Fibroblast of villous mesenchyme (primary cell): ENCODE measurements around the gene HGS. TPM values are rescaled to one million over a fixed set of nuclear protein-coding genes. Genes with fewer than 3 reads are reported as not detected.
"Not testable (repeated sequence)": the region's sequence is repeated elsewhere in the genome, so short reads cannot be mapped to it uniquely, and the experiment has no call there.

ENCODE experiments used
- DNase-seq: peaks from one replicate; pipeline ENCODE4 v3.0.0-alpha.2; 2010; ENCODE audit warnings: low read depth
- H3K4me3 ChIP-seq: 2 replicates; pipeline ENCODE4 v1.5.1; 2011; ENCODE audit warnings: low read depth, mild to moderate bottlenecking, low read length
- total RNA-seq: library from RNA; depleted of rRNA; stranded (reverse); fragments of >200 nt; gene quantifications from 2 replicates; pipeline ENCODE4 v1.2.3, GENCODE V29; 2012
- TF ChIP-seq, protein P1 (sequence below): IDR thresholded peaks from 2 replicates; pipeline ENCODE4 v1.5.1; 2012; ENCODE audit warnings: low read depth, mild to moderate bottlenecking, low read length; ENCODE audit not compliant: insufficient read depth

Gene HGS
- total RNA-seq, 1 donor: 75.1 TPM

DNA sequence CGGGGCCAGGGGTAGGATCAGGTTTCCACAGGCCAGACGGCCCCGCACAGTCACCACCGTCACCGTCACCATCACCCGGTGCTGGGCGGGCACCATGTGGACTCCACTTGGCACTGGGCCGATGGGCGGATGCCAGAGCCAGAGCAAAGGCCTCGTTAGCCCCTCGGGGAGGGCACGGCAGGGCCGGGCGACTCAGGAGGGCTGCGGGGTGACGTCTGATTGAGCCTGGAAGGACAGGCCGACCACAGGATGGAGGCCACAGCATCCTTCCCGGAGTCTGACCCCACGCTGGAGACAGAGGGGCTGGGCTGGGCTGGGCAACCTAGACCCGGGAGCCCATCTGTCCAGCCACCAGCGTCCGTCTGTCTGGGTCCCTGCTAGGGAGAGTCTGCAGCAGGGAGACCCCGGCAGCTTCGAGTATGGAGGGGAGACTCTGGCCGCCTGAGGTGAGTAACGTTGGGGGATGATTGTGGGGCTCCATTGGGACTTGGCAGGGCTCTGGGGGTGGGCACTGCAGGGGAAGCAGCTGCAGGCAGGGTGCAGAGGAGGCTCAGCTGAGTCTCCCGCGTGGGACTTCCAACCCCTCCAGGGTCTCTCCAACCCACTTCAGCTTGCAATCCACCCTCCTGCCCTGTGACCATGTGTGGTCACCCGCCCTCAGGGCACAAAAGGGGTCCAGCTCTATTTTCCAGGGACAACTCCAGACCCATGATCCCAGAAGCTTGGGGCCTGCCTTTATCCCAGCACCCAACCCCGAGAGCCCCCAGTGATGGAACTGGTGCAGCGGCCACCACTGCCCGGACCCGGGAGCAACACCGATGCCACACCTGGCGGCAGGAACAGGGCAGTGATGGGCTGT lies 50.8 kb downstream of the HGS start:
- TF ChIP-seq, protein P1, sequence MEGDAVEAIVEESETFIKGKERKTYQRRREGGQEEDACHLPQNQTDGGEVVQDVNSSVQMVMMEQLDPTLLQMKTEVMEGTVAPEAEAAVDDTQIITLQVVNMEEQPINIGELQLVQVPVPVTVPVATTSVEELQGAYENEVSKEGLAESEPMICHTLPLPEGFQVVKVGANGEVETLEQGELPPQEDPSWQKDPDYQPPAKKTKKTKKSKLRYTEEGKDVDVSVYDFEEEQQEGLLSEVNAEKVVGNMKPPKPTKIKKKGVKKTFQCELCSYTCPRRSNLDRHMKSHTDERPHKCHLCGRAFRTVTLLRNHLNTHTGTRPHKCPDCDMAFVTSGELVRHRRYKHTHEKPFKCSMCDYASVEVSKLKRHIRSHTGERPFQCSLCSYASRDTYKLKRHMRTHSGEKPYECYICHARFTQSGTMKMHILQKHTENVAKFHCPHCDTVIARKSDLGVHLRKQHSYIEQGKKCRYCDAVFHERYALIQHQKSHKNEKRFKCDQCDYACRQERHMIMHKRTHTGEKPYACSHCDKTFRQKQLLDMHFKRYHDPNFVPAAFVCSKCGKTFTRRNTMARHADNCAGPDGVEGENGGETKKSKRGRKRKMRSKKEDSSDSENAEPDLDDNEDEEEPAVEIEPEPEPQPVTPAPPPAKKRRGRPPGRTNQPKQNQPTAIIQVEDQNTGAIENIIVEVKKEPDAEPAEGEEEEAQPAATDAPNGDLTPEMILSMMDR: no peak
- no peak overlapping the region for H3K4me3 ChIP-seq
- no peak for DNase-seq

DNA sequence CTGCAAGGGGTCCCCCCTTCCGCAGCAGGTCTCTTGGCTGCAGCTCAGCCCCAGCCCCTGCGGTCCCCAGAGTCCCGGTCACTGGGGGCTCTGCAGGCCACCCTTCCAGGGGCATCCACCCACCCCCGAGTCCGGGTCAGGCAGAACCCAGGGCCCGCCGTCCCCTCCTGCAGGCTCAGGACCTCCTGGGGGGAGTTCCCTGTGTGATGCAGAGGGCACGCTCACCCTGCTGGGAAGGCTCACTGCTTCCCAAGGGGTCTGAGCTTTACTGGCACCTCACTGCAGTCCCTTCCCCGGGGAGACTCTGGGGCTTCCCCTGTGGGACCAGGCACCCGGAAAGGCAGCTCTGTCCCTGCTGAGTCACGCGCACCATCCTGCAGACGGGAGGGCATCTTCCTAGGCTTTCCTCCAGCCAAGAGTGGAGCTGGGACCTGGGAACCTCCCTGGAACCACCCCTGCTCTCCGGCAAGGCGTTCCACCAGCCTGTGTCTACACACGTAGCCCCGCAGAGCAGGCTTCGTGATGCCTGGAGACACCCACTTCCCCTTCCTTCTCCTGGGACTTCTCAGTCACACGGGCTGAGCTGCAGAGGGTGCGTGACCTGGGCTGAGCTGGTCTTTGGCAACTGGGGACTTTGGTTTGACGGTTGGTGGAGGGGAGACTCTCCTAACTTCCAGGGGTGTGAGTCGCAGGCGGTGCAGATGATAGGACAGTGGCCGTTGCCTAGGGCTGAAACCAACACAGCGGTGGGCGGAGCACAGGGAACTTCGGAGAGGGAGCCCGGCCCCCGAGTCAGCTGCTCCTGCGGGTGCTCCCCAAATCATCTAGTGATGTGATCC lies 51.7 kb downstream of the HGS start:
- TF ChIP-seq, protein P1: no peak
- peak overlapping the region; percentile 23 for H3K4me3 ChIP-seq
- peak; percentile 33 for DNase-seq

DNA sequence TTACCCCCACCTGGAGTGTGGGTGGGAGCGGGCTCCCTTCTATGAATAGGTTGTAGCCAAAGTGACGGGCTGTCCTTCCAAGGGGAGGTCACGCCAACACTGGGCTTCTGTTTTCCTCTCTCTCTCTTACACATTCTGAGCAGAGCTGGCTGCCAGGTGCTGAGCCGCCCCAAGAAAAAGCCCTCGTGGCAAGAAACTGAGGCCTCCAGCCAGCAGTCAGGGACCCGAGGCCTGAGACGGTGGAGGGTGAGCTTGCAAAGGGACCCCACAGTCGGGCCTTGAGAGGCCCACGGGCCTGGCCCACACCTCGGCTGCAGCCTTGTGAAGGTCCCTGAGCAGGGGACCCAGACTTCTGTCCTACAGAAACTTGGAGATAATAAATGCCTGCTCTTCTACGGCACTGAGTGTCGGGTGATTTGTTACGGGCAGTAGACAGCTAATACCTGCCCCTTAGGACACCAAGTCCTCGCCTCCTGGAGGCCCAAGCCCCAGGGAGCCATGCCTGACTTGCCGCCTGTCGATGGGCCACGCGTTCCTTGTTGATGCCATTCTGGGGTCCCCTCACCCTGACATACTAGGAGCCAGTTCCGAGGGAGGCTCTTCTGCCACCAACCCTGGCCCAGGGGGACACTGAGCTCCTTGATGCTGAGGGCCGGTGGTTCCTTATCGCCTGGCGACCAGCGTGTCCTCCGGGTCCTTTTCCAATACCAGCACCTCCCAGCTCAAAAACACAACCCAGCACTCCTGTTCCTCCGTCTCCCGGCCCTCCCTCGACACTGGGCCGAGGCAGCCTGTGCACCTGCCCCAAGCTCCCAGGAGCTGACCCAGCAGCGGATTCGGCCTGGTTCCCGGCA lies 54.4 kb downstream of the HGS start:
- TF ChIP-seq, protein P1: no peak
- DNase-seq: no peak
- H3K4me3 ChIP-seq: no peak overlapping the region

DNA sequence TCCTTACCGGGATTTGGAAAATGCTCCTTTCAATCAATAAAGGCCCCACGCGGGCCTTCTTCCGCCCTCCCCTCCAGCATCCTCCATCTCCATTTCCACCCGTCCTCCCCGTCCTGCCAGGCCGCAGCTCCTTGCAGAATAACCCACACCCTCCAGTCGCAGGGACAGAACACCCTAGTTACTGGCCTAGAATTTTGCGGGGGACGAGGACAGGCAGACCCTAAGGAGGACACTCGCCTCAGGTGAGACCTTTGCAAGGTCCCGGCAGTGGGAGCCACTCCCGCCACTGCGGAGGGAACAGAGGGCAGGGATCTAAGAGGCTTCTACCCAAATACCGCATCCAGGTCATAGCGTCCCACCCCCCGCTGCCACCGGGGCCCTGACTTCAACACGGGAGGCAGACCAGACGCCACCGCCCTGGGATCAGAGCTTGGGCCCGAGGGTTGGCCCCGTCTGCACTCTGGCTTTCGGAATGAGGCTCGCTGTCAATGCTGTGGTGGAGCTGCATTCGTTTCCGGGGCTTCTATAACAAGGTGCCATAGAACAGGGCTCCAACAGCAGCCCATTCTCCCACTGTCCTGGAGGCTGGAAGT lies 55.1 kb downstream of the HGS start:
- no peak for DNase-seq
- no peak overlapping the region for H3K4me3 ChIP-seq
- TF ChIP-seq, protein P1: no peak

DNA sequence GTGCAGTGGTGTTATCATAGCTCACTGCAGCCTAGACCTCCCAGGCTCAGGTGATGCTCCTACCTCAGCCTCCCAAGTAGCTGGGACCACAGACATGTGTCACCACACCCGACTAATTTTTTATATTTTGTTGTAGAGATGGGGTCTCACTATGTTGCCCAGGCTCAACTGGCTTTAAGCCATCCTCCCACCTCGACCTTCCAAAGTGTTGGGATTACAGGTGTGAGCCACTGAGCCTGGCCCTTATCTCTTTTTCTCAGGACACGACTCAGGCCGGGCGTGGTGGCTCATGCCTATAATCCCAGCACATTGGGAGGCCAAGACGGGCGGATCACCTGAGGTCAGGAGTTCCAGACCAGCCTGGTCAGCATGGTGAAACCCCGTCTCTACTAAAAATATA lies 55.8 kb downstream of the HGS start:
- H3K4me3 ChIP-seq, DNase-seq: not testable (repeated sequence)

DNA sequence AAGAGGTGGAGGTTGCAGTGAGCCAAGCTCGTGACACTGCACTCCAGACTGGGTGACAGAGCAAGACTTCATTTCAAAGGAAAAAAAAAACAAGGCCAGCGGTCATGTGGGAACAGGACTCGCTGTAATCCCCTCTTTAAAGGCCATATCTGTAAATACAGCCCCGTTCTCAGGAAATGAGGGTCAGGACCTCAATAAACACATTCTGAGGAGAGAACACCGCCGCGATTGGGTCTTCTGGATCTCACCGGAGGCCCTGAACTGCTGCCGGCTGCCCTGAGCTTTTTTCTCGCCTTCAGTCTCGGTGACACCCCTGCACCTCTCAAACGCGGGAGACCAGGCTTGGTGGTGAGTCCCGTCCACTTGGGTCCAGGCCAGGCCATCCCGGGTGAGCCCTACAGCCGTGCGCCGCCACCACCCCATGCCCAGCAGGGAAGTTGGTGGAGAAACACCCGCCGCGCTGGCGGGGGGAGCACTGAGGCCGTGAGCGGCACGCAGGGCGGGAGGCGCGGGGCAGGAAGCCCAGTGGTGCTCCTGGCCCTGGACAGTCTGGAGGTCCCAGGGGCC lies 56.7 kb downstream of the HGS start:
- DNase-seq: peak; percentile 54
- no peak overlapping the region for H3K4me3 ChIP-seq
- TF ChIP-seq, protein P1: no peak
